ENCODE measurements around the gene PDXDC1.
"Not testable (repeated sequence)": the region's sequence is repeated elsewhere in the genome, so short reads cannot be mapped to it uniquely, and the experiment has no call there.

GRCh38 chr16:14993277-14994151 lies 18.7 kb downstream of the PDXDC1 start:
- not testable (repeated sequence) for TF ChIP-seq PML (IDR thresholded peaks at IDR 0.05; ENCODE audit: low read length); ARID2 (IDR thresholded peaks at IDR 0.05); CTCF (IDR thresholded peaks at IDR 0.05 in 2 of 3, conservative IDR thresholded peaks at IDR 0.05 in 1 of 3; ENCODE audit: insufficient read depth in 2 of 3, low read depth in 1 of 3, low read length in 3 of 3); JUN (IDR thresholded peaks at IDR 0.05; ENCODE audit: borderline replicate concordance, low read depth, low read length); JUN (CRISPR knock-in tag; IDR thresholded peaks at IDR 0.05; ENCODE audit: borderline replicate concordance); NONO (IDR thresholded peaks at IDR 0.05; ENCODE audit: low read depth in 2 of 2, low read length in 1 of 2); TBL1XR1 (IDR thresholded peaks at IDR 0.05; ENCODE audit: low read length in 2 of 2); HDAC1 (IDR thresholded peaks at IDR 0.05); IRF2 (CRISPR knock-in tag; IDR thresholded peaks at IDR 0.05)
- TF ChIP-seq, protein P1, sequence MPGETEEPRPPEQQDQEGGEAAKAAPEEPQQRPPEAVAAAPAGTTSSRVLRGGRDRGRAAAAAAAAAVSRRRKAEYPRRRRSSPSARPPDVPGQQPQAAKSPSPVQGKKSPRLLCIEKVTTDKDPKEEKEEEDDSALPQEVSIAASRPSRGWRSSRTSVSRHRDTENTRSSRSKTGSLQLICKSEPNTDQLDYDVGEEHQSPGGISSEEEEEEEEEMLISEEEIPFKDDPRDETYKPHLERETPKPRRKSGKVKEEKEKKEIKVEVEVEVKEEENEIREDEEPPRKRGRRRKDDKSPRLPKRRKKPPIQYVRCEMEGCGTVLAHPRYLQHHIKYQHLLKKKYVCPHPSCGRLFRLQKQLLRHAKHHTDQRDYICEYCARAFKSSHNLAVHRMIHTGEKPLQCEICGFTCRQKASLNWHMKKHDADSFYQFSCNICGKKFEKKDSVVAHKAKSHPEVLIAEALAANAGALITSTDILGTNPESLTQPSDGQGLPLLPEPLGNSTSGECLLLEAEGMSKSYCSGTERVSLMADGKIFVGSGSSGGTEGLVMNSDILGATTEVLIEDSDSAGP (CRISPR knock-in tag; IDR thresholded peaks at IDR 0.05), result not testable (repeated sequence)

Measured in K562 (cell line).